Measurements from ENCODE around the gene BRIX1.

- TF ChIP-seq CTCF (conservative IDR thresholded peaks at IDR 0.05; ENCODE audit: low read depth, low read length) (no peak), EZH2 (IDR thresholded peaks at IDR 0.05; ENCODE audit: borderline replicate concordance, low read depth, low read length, poor library complexity, severe bottlenecking) (no peak)
Measured at GRCh38 chr5:34889394-34889793, 26.1 kb upstream of the BRIX1 start.
